Caco-2 (cell line): ENCODE measurements around the gene CDH11. TPM values are rescaled to one million over a fixed set of nuclear protein-coding genes. Genes with fewer than 3 reads are reported as not detected.

Experiments
- BruUV-seq: library from RNA; stranded (reverse); fragments of 400-500 nt; replicated peaks from 2 replicates; lab custom pipeline; 2021; lab: Mats Ljungman, UMichigan
- CTCF ChIA-PET: fragments of 300-600 bp; sonication (Branson Sonifier 250); formaldehyde crosslinking; loops from one replicate; lab custom pipeline; 2022; ENCODE audit warnings: antibody characterized with exemption; lab: Charles Lee
- POLR2A ChIA-PET: fragments of 300-600 bp; sonication (Branson Sonifier 250); formaldehyde crosslinking; loops from one replicate; lab custom pipeline; 2022; ENCODE audit warnings: antibody characterized with exemption; lab: Charles Lee
- DNase-seq, 2 experiments: peaks; one replicate each; pipeline versions ENCODE4 v3.0.0 to v3.0.0-alpha.2; 2020 to 2022
- H3K27me3 ChIP-seq: replicated peaks from 2 replicates; pipeline ENCODE4 v1.6.0; 2011; ENCODE audit warnings: low read length; ENCODE audit not compliant: control insufficient read depth, insufficient read depth
- H3K36me3 ChIP-seq: 2 replicates; pipeline ENCODE4 v1.5.1; 2011; ENCODE audit warnings: low read length; ENCODE audit not compliant: control insufficient read depth, insufficient read depth
- H3K4me1 ChIP-seq: fragments of 250-450 bp; sonication (Bioruptor Pico); 2 replicates; pipeline ENCODE4 v1.5.1; 2020; ENCODE audit warnings: mild to moderate bottlenecking
- H3K4me3 ChIP-seq: 2 replicates; pipeline ENCODE4 v1.5.1; 2011; ENCODE audit warnings: low read depth, mild to moderate bottlenecking, control low read depth, low read length
- H3K9me3 ChIP-seq: fragments of 250-450 bp; sonication (Bioruptor Pico); 2 replicates; pipeline ENCODE4 v1.5.1; 2020; ENCODE audit warnings: mild to moderate bottlenecking, moderate library complexity
- H3K27ac Mint-ChIP-seq: one replicate; pipeline ENCODE4 v1.8.0; 2022; ENCODE audit warnings: mixed read lengths; ENCODE audit not compliant: unreplicated experiment
- H3K27me3 Mint-ChIP-seq: one replicate; pipeline ENCODE4 v1.8.0; 2022; ENCODE audit warnings: mixed read lengths; ENCODE audit not compliant: insufficient read depth, unreplicated experiment
- H3K36me3 Mint-ChIP-seq: one replicate; pipeline ENCODE4 v1.8.0; 2022; ENCODE audit warnings: mild to moderate bottlenecking, mixed read lengths; ENCODE audit not compliant: insufficient read depth, unreplicated experiment
- H3K4me1 Mint-ChIP-seq: one replicate; pipeline ENCODE4 v1.8.0; 2022; ENCODE audit warnings: low read depth, mixed read lengths; ENCODE audit not compliant: unreplicated experiment
- H3K4me3 Mint-ChIP-seq: one replicate; pipeline ENCODE4 v1.8.0; 2022; ENCODE audit warnings: mild to moderate bottlenecking, moderate library complexity, mixed read lengths; ENCODE audit not compliant: unreplicated experiment
- H3K9me3 Mint-ChIP-seq: one replicate; pipeline ENCODE4 v1.8.0; 2022; ENCODE audit warnings: mixed read lengths; ENCODE audit not compliant: unreplicated experiment
- intact Hi-C: fragments of 100-400 bp; cut with micrococcal nuclease; formaldehyde crosslinking; loops from one replicate; pipeline ENCODE4 v1.10.0; 2022; ENCODE audit not compliant: unreplicated experiment
- total RNA-seq: library from RNA; stranded (reverse); gene quantifications from 2 replicates; pipeline ENCODE4 v1.2.3, GENCODE V29; 2022
- TF ChIP-seq, protein P1 (sequence below), 2 experiments: fragments of 200-600 bp in 1 of 2; IDR thresholded peaks; 1 replicate in 1 of 2; 2 replicates in 1 of 2; pipeline versions ENCODE4 v1.5.1 to v1.8.0; 2011 to 2022; ENCODE audit warnings: antibody characterized with exemption in 1 of 2, control low read depth in 1 of 2, inconsistent platforms in 1 of 2, low read depth in 1 of 2, low read length in 1 of 2, mild to moderate bottlenecking in 1 of 2, moderate library complexity in 1 of 2; ENCODE audit not compliant: insufficient read depth in 1 of 2, severe bottlenecking in 1 of 2, unreplicated experiment in 1 of 2

The CDH11 gene
- total RNA-seq, 1 experiment from 2014 or later, result not detected

DNA sequence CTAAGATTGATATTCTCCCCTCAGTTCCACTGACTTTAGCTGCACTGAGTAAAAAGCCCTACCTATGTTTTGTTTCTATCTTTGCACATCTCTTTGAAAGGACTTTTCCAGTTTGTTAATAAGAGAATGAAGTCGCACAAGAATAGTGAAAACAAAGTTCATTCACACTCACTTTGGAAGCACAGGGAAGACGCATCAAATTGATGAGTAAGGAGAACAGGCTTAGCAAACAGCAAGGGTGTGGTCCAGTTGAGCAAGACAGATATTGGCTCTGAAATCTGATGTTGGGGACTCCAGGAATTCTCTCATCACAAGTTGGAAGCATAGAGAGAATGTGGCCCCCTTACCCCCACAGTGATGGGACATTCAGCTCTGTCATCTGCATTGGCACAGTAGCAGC is 221.3 kb downstream of the CDH11 start:
- CTCF ChIA-PET, result no interaction called here
- H3K27me3 ChIP-seq, result no peaks in the 10 kb centered on the region
- H3K4me3 ChIP-seq, result no peak overlapping the region
- Mint-ChIP-seq H3K27ac (no peak overlapping the region), H3K36me3 (no peaks in the 10 kb centered on the region), H3K27me3 (no peaks in the 10 kb centered on the region), H3K9me3 (no peaks in the 10 kb centered on the region), H3K4me1 (no peaks in the 10 kb centered on the region), H3K4me3 (no peak overlapping the region)
- TF ChIP-seq, protein P1, sequence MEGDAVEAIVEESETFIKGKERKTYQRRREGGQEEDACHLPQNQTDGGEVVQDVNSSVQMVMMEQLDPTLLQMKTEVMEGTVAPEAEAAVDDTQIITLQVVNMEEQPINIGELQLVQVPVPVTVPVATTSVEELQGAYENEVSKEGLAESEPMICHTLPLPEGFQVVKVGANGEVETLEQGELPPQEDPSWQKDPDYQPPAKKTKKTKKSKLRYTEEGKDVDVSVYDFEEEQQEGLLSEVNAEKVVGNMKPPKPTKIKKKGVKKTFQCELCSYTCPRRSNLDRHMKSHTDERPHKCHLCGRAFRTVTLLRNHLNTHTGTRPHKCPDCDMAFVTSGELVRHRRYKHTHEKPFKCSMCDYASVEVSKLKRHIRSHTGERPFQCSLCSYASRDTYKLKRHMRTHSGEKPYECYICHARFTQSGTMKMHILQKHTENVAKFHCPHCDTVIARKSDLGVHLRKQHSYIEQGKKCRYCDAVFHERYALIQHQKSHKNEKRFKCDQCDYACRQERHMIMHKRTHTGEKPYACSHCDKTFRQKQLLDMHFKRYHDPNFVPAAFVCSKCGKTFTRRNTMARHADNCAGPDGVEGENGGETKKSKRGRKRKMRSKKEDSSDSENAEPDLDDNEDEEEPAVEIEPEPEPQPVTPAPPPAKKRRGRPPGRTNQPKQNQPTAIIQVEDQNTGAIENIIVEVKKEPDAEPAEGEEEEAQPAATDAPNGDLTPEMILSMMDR (IDR thresholded peaks at IDR 0.05; ENCODE audit: insufficient read depth in 1 of 2, low read depth in 1 of 2, low read length in 1 of 2, severe bottlenecking in 1 of 2, unreplicated experiment in 1 of 2), result no peak
- no peaks in the 10 kb centered on the region for H3K4me1 ChIP-seq
- no peaks in the 10 kb centered on the region for H3K36me3 ChIP-seq
- BruUV-seq, result no TSS peak
- no peaks in the 10 kb centered on the region for H3K9me3 ChIP-seq
- intact Hi-C loops, result no loop called here
- DNase-seq, result no peak
- POLR2A ChIA-PET, result no interaction called here

GRCh38 chr16:64900019-64900418 is 221.8 kb downstream of the CDH11 start:
- Histone ChIP-seq H3K4me3 (no peak overlapping the region), H3K36me3 (no peaks in the 10 kb centered on the region), H3K9me3 (no peaks in the 10 kb centered on the region), H3K4me1 (no peaks in the 10 kb centered on the region), H3K27me3 (no peaks in the 10 kb centered on the region)
- ChIA-PET CTCF (no interaction called here), POLR2A (no interaction called here)
- TF ChIP-seq, protein P1 (IDR thresholded peaks at IDR 0.05; ENCODE audit: insufficient read depth in 1 of 2, low read depth in 1 of 2, low read length in 1 of 2, severe bottlenecking in 1 of 2, unreplicated experiment in 1 of 2), result no peak
- H3K36me3 Mint-ChIP-seq, result no peaks in the 10 kb centered on the region
- H3K9me3 Mint-ChIP-seq, result no peaks in the 10 kb centered on the region
- H3K4me3 Mint-ChIP-seq, result no peak overlapping the region
- intact Hi-C loops, result no loop called here
- no peak for DNase-seq
- H3K27ac Mint-ChIP-seq, result no peak overlapping the region
- no peaks in the 10 kb centered on the region for H3K27me3 Mint-ChIP-seq
- no peaks in the 10 kb centered on the region for H3K4me1 Mint-ChIP-seq
- no TSS peak for BruUV-seq

DNA sequence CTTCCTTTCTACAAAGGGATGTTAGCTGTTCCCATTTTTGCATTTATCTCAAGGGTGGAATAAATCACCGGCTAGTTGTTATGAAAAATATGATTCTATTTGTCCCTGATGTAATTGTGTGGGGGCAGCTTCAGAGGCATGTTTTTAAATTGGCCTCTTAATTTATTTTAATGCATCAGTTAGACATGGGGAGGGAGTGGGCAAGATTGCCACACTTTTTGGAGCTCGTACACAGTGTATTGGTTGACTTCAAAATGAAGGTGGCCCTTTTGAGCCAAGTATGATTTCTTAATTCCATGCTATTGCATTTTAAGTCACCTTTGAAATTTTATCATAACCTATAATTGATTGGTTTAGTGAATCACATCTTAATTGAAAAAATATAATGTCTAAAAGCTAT is 223.7 kb downstream of the CDH11 start:
- H3K36me3 Mint-ChIP-seq, result no peaks in the 10 kb centered on the region
- 0 out of 2 replicates have a peak, but pooled peaks cover 2% of the 10 kb centered on the region for H3K4me1 ChIP-seq
- no peaks in the 10 kb centered on the region; the same call in 1 of the 2 replicates for H3K27me3 ChIP-seq
- H3K9me3 Mint-ChIP-seq, result no peaks in the 10 kb centered on the region
- H3K27ac Mint-ChIP-seq, result no peak overlapping the region
- H3K4me3 Mint-ChIP-seq, result no peak overlapping the region
- H3K36me3 ChIP-seq, result no peaks in the 10 kb centered on the region
- DNase-seq, result no peak
- no peak overlapping the region for H3K4me3 ChIP-seq
- TF ChIP-seq, protein P1 (IDR thresholded peaks at IDR 0.05; ENCODE audit: insufficient read depth in 1 of 2, low read depth in 1 of 2, low read length in 1 of 2, severe bottlenecking in 1 of 2, unreplicated experiment in 1 of 2), result no peak
- no TSS peak for BruUV-seq
- peaks cover 10% of the 10 kb centered on the region for H3K27me3 Mint-ChIP-seq
- ChIA-PET POLR2A (no interaction called here), CTCF (no interaction called here)
- no peaks in the 10 kb centered on the region for H3K4me1 Mint-ChIP-seq
- H3K9me3 ChIP-seq, result no peaks in the 10 kb centered on the region
- intact Hi-C loops, result no loop called here
